ENCODE results near the gene ADGRG3. TPM values are rescaled to one million over a fixed set of nuclear protein-coding genes. Genes with fewer than 3 reads are reported as not detected.
"Not testable (repeated sequence)": the region's sequence is repeated elsewhere in the genome, so short reads cannot be mapped to it uniquely, and the experiment has no call there.

Gene ADGRG3
- polyA plus RNA-seq, 3 donors: 0.08 to 0.16 TPM; not detected in 1

DNA sequence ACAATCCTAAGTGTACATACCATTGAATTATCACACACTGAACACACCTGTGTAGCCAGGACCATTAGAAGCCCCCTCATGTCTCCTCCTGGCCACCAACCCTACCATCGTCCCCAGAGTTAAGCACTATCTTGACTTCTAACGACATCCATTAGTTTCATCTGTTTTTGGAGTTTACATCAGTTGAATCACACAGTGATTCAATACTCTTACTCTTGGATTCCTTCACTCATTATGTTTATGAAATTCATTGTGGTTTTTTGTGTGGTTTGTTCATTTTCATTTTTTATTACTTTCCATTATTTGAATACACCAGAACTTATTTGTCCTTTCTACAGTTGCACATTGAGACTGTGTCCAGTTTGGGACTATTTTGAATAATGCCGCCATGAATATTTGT lies 40.1 kb downstream of the ADGRG3 start:
- DNase-seq (ENCODE audit: low read depth in 3 of 3, low spot score in 2 of 3): no peak

DNA sequence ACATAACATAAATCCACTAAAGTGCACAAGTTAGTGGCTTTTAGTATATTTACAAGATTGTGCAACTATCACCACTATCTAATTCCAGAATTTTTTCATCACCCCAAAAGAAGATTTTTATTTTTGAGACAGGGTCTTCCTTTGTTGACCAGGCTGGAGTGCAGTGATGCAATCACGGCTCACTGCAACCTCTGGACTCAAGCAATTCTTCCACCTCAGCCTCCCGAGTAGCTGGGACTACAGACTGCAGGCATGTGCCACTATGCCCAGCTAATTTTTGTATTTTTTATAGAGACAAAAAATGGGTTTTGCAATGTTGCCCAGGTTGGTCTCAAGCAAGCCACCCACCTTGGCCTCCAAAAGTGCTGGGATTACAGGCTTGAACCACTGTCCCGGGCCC lies 41.6 kb downstream of the ADGRG3 start:
- no peak for DNase-seq (ENCODE audit: low read depth in 3 of 3, low spot score in 2 of 3)

GRCh38 chr16:57711346-57711745 lies 43.2 kb downstream of the ADGRG3 start:
- DNase-seq (ENCODE audit: low read depth in 3 of 3, low spot score in 2 of 3): no peak

DNA sequence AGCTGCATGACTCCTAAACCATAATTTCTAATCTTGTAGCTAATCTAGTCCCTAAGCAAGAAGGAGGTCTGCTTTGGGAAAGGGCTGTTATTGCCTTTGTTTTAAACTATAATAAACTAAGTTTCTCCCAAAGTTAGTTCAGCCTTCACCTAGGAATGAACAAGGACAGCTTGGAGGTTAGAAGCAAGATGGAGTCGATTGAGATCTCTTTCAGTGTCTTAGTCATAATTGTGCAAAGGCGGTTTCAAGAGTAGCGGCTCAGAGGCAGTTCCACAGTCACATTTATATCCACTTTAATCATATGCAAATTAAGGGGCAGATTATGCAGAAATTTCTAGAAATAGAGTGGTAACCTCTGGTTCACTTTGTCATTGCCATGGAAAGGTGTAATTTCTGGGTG lies 43.9 kb downstream of the ADGRG3 start:
- DNase-seq (ENCODE audit: low read depth in 3 of 3, low spot score in 2 of 3): no peak

DNA sequence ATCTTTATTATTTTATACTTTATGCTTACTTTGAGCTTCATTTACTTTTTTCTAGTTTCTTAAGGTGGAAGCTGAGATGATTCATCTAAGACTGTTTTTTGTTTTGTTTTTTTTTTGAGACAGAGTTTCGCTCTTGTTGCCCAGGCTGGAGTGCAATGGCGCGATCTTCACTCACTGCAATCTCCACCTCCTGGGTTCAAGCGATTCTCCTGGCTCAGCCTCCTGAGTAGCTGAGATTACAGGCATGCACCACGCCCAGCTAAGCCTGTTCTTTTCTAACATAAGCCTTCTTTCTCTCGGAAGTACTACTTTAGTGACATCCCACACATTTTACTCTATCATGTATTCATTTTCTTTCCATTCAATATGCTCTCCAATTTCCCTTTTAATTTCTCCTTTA lies 44.5 kb downstream of the ADGRG3 start:
- DNase-seq (ENCODE audit: low read depth in 3 of 3, low spot score in 2 of 3): not testable (repeated sequence)

- DNase-seq (ENCODE audit: low read depth in 3 of 3, low spot score in 2 of 3): no peak
These were observed 45.5 kb downstream of the ADGRG3 start for GRCh38 chr16:57713596-57713995.

GRCh38 chr16:57714047-57714446 lies 45.9 kb downstream of the ADGRG3 start:
- DNase-seq (ENCODE audit: low read depth in 3 of 3, low spot score in 2 of 3): no peak

GRCh38 chr16:57720142-57720575 lies 52.1 kb downstream of the ADGRG3 start:
- DNase-seq (ENCODE audit: low read depth in 3 of 3, low spot score in 2 of 3): no peak

GRCh38 chr16:57721356-57722209 lies 53.5 kb downstream of the ADGRG3 start:
- DNase-seq (ENCODE audit: low read depth in 3 of 3, low spot score in 2 of 3): no peak

- no peak for DNase-seq (ENCODE audit: low read depth in 3 of 3, low spot score in 2 of 3)
These were observed 54.0 kb downstream of the ADGRG3 start for GRCh38 chr16:57722210-57722499.

DNA sequence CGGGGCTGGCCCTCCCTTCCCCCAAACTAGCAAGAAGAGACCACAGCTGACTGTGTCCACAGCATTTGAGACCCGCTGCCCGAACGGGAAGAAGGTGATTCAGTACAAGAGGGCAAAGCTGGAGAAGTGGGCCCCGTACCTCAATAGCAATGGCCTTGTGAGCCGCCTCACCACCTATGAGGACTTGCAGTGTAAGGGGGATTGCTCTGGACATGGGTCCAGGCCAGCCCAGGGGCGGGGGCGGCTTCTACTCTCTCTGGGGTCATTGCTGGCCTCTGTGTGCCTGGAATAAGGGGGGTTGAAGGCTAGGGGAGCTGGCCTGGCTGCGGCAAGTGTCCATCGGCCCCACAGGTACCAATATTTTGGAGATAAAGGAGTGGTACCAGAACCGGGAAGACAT lies 54.5 kb downstream of the ADGRG3 start:
- DNase-seq (ENCODE audit: low read depth in 3 of 3, low spot score in 2 of 3): no peak

DNA sequence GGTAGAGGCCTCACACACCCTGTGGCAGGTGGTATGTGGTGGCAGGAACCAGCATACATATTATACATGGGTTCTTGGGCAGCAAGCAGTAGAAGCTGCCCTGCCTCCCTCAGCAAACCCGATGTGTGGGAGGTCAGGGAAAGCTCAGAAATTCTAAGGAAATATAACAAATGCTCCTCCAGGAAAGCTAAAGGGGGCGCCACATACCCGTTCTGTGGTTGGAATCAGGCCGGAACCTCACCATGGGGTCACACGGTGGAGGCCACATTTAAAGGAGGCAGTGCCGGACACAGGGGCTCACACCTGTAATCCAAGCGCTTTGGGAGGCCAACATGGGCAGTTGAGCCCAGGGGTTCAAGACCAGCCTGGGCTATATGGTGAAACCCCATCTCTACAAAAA lies 55.1 kb downstream of the ADGRG3 start:
- no peak for DNase-seq (ENCODE audit: low read depth in 3 of 3, low spot score in 2 of 3)

DNA sequence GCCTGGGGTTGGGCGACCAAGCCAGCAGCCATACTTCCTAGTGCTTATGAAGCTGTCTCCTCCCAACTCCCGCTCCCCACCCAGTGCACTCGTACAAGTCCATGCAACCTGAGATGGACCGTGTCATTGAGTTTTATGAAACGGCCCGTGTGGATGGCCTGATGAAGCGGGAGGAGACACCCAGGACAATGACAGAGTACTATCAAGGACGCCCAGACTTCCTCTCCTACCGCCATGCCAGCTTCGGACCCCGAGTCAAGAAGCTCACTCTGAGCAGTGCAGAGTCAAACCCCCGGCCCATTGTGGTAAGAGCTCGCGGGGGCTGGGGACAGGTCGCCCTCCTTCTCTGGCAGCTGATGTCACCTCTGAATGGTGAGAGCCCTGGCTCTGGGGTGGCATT lies 56.4 kb downstream of the ADGRG3 start:
- no peak for DNase-seq (ENCODE audit: low read depth in 3 of 3, low spot score in 2 of 3)

DNA sequence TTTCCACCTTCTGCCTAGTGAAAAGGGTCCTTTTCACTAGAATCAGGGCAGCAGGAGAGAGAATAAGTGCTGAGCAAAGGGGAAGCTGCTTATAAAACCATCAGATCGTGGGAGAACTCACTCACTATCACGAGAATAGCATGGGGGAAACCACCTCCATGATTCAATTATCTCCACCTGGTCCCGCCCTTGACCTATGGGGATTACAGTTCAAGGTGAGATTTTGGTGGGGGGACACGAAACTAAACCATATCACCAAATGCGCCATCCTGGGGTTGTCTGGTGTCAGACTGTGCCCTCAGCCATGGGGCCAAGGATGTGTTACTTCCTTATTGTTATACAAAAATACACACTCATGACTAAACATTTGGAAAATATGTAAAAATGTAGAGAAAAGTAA lies 57.0 kb downstream of the ADGRG3 start:
- DNase-seq (ENCODE audit: low read depth in 3 of 3, low spot score in 2 of 3): no peak

DNA sequence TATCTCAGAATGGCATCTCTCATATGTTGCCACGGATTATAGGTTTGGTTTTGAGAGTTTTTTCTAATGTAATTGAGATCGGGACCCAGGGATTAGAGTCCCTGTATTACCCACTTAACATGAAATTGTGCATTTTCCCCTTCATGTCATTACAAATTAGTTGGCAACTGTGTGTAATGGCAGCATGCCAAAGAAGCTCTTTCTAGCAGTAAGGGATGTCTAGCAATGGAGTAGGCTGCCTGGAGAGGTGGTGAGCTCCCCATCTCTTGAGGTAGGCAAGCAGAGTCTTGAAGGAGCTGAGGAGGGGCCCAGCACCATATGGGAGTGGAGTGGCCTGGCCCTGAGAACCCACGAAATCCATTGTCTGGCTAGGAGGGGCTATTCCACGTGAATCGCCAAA lies 57.4 kb downstream of the ADGRG3 start:
- DNase-seq (ENCODE audit: low read depth in 3 of 3, low spot score in 2 of 3): no peak

DNA sequence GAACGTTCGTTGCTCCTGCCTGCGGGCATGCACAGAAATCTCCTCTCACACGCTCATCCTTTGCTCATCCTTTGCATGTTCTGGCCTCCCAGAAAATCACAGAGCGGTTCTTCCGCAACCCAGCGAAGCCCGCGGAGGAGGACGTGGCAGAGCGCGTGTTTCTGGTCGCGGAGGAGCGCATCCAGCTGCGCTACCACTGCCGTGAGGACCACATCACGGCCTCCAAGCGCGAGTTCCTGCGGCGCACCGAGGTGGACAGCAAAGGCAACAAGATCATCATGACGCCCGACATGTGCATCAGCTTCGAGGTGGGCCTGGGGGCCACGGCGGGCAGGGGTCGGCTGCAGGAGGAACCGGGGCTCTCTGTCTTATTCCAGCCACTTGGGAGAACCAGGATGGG lies 57.9 kb downstream of the ADGRG3 start:
- no peak for DNase-seq (ENCODE audit: low read depth in 3 of 3, low spot score in 2 of 3)

- no peak for DNase-seq (ENCODE audit: low read depth in 3 of 3, low spot score in 2 of 3)
These were observed 58.4 kb downstream of the ADGRG3 start for GRCh38 chr16:57726433-57726947.

DNA sequence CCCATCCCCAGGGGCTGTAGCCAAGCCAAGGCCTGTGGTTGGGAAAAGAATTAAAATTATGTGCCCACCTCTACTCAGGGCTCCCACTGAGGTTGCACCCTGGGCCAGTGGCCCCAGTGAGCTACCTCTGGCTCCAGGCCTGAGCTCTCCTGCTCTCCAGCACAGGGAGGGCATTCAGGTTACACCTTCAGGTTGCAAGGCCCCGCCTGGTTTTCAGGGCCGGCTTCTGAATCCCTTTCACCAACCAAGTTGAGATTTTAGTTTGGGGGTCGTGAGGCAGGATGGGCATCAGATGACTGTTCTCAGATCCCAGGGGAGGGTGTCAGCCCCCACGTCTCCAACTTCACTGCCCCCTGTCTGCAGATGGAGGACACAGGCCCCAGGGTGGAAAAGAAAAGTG lies 59.5 kb downstream of the ADGRG3 start:
- no peak for DNase-seq (ENCODE audit: low read depth in 3 of 3, low spot score in 2 of 3)

DNA sequence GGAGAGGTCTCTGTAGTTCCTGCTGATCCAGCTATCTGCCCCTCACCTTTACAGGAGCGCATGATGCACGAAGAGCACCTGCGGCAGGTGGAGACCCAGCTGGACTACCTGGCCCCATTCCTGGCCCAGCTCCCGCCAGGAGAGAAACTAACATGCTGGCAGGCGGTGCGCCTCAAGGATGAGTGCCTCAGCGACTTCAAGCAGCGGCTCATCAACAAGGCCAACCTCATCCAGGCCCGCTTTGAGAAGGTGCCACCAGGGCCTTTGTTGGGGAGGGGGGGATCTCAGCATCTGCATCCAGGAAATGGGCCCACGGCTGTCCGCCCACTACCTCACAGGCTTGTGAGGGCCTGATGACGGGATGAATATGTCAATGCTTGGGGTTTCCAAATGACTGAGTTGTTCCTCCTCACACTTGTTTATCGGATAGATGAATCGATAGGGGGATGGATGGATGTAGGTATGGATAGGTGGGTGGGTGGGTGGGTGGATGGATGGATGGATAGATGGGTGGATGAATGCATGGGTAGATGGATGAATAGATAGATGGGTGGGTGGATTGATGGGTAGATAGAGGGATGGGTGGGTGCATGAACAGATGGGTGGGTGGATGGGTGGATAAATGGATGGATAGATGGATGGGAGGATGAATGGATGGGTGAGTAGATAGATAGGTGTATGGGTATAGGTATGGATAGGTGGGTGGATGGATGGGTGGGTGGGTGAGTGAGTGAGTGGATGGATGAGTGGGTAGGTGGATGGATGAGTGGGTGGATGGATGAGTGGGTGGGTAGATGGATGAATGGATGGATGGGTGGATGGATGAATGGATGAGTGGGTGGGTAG lies 60.5 kb downstream of the ADGRG3 start:
- no peak for DNase-seq (ENCODE audit: low read depth in 3 of 3, low spot score in 2 of 3)

DNA sequence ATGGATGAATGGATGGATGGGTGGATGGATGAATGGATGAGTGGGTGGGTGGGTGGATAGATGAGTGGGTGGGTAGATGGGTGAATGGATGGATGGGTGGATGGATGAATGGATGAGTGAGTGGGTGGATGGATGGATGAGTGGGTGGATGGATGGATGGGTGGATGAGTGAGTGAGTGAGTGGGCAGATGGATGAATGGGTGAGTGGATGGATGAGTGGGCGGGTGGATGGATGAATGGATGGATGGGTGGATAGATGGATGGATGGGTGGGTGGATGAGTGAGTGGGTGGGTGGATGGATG lies 61.0 kb downstream of the ADGRG3 start:
- no peak for DNase-seq (ENCODE audit: low read depth in 3 of 3, low spot score in 2 of 3)

- DNase-seq (ENCODE audit: low read depth in 3 of 3, low spot score in 2 of 3): not testable (repeated sequence)
These were observed 61.7 kb downstream of the ADGRG3 start for GRCh38 chr16:57729852-57730251.
